Hepatocyte (in vitro differentiated cells): ENCODE results near the gene PGA4.
"Not testable (repeated sequence)": the region's sequence is repeated elsewhere in the genome, so short reads cannot be mapped to it uniquely, and the experiment has no call there.

Experiments
- EZH2 ChIP-seq: fragments of 200-600 bp; sonication (generic); IDR thresholded peaks from 2 replicates; pipeline ENCODE4 v1.6.1; 2016; ENCODE audit warnings: antibody characterized with exemption, mild to moderate bottlenecking, borderline replicate concordance
- EZH2phosphoT487 ChIP-seq: fragments of 200-600 bp; sonication (generic); IDR thresholded peaks from one replicate; pipeline ENCODE4 v1.6.1; 2018; ENCODE audit warnings: antibody characterized with exemption, mild to moderate bottlenecking, low read depth, moderate library complexity; ENCODE audit not compliant: unreplicated experiment, severe bottlenecking
- TF ChIP-seq, protein P1 (sequence below): fragments of 200-600 bp; sonication (generic); IDR thresholded peaks from 2 replicates; pipeline ENCODE4 v1.5.1; 2016; ENCODE audit warnings: antibody characterized with exemption, mild to moderate bottlenecking; ENCODE audit not compliant: poor library complexity

DNA sequence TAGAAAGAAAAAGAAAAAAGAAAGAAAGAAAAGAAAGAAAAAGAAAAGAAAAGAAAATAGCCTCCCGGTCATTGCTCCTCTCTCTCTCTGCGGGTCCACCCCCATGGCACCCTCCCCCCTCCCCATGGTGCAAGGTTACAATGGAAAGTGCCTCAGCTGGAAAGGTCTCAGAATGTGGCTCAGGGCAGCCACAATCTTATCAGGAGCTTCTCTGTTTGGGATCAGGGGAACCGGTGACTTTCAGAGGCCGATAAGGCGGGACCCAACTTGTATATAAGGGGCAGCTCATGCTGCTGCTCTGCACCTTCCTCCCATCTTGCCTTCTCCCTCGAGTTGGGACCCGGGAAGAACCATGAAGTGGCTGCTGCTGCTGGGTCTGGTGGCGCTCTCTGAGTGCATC is 18.7 kb downstream of the PGA4 start, which contains the start of gene PGA5:
- not testable (repeated sequence) for TF ChIP-seq EZH2, EZH2phosphoT487
- TF ChIP-seq, protein P1, sequence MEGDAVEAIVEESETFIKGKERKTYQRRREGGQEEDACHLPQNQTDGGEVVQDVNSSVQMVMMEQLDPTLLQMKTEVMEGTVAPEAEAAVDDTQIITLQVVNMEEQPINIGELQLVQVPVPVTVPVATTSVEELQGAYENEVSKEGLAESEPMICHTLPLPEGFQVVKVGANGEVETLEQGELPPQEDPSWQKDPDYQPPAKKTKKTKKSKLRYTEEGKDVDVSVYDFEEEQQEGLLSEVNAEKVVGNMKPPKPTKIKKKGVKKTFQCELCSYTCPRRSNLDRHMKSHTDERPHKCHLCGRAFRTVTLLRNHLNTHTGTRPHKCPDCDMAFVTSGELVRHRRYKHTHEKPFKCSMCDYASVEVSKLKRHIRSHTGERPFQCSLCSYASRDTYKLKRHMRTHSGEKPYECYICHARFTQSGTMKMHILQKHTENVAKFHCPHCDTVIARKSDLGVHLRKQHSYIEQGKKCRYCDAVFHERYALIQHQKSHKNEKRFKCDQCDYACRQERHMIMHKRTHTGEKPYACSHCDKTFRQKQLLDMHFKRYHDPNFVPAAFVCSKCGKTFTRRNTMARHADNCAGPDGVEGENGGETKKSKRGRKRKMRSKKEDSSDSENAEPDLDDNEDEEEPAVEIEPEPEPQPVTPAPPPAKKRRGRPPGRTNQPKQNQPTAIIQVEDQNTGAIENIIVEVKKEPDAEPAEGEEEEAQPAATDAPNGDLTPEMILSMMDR = not testable (repeated sequence)
